GM13977 (cell line): ENCODE data around the gene CIT.

Experiments used
- DNase-seq: peaks from one replicate; pipeline ENCODE4 v3.0.0; 2012; ENCODE audit warnings: low spot score
- CTCF ChIP-seq: IDR thresholded peaks from 2 replicates; pipeline ENCODE4 v1.5.1; 2012; ENCODE audit warnings: mild to moderate bottlenecking, control low read depth; ENCODE audit not compliant: insufficient read depth; ENCODE audit errors: extremely low read depth, missing control alignments
- in situ Hi-C: fragments of 300-500 bp; cut with MboI; formaldehyde crosslinking; loops from one replicate; pipeline ENCODE4 v1.12.0; 2022; ENCODE audit warnings: low sequenced_read_pairs, low pct_unique_long_range_greater_than_20kb, mixed read lengths, inconsistent platforms; ENCODE audit not compliant: unreplicated experiment

Gene CIT

GRCh38 chr12:119679490-119679889 is 197.6 kb downstream of the CIT start:
- TF ChIP-seq CTCF, result no peak
- in situ Hi-C loops, result loop anchor here (25.0 kb wide), 1 partner anchor 408 kb away; no protein-coding TSS in a partner anchor
- DNase-seq, result no peak

GRCh38 chr12:119679081-119679480 is 198.0 kb downstream of the CIT start:
- DNase-seq, result no peak
- in situ Hi-C loops, result loop anchor here (25.0 kb wide), 1 partner anchor 408 kb away; no protein-coding TSS in a partner anchor
- TF ChIP-seq CTCF, result no peak

GRCh38 chr12:119678459-119678858 is 198.7 kb downstream of the CIT start:
- no peak for TF ChIP-seq CTCF
- no peak for DNase-seq
- in situ Hi-C loops, result loop anchor here (25.0 kb wide), 1 partner anchor 409 kb away; no protein-coding TSS in a partner anchor

- TF ChIP-seq CTCF, result peak; percentile 11
- in situ Hi-C loops, result loop anchor here (25.0 kb wide), 1 partner anchor 411 kb away; no protein-coding TSS in a partner anchor
- DNase-seq, result no peak
These were observed 200.5 kb downstream of the CIT start for GRCh38 chr12:119676573-119676972.

GRCh38 chr12:119676022-119676421 is 201.1 kb downstream of the CIT start:
- TF ChIP-seq CTCF, result no peak
- in situ Hi-C loops, result loop anchor here (25.0 kb wide), 1 partner anchor 411 kb away; no protein-coding TSS in a partner anchor
- DNase-seq, result no peak

- in situ Hi-C loops, result no loop called here
- no peak for TF ChIP-seq CTCF
- DNase-seq, result no peak
These were observed 202.6 kb downstream of the CIT start for GRCh38 chr12:119674560-119674959.
